Suppressor macrophage (primary cell): ENCODE measurements around the gene NUP188.
A peak's percentile ranks its signal among the peaks of the same experiment; 100 is the strongest.

Experiments used
- DNase-seq, 4 experiments: peaks; one replicate each; pipeline ENCODE4 v3.0.0-alpha.2; 2020 to 2022
- total RNA-seq, 17 experiments: gene quantifications; one replicate each; lab custom pipeline; 2026; ENCODE audit warnings: mixed read lengths in 6 of 17, inconsistent platforms in 3 of 17; lab: John Stamatoyannopoulos, UW

NUP188 gene, protein sequence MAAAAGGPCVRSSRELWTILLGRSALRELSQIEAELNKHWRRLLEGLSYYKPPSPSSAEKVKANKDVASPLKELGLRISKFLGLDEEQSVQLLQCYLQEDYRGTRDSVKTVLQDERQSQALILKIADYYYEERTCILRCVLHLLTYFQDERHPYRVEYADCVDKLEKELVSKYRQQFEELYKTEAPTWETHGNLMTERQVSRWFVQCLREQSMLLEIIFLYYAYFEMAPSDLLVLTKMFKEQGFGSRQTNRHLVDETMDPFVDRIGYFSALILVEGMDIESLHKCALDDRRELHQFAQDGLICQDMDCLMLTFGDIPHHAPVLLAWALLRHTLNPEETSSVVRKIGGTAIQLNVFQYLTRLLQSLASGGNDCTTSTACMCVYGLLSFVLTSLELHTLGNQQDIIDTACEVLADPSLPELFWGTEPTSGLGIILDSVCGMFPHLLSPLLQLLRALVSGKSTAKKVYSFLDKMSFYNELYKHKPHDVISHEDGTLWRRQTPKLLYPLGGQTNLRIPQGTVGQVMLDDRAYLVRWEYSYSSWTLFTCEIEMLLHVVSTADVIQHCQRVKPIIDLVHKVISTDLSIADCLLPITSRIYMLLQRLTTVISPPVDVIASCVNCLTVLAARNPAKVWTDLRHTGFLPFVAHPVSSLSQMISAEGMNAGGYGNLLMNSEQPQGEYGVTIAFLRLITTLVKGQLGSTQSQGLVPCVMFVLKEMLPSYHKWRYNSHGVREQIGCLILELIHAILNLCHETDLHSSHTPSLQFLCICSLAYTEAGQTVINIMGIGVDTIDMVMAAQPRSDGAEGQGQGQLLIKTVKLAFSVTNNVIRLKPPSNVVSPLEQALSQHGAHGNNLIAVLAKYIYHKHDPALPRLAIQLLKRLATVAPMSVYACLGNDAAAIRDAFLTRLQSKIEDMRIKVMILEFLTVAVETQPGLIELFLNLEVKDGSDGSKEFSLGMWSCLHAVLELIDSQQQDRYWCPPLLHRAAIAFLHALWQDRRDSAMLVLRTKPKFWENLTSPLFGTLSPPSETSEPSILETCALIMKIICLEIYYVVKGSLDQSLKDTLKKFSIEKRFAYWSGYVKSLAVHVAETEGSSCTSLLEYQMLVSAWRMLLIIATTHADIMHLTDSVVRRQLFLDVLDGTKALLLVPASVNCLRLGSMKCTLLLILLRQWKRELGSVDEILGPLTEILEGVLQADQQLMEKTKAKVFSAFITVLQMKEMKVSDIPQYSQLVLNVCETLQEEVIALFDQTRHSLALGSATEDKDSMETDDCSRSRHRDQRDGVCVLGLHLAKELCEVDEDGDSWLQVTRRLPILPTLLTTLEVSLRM (N-terminal part only)
- total RNA-seq = 94.3 to 192 (median 123) reads per million in 17 experiments

DNA sequence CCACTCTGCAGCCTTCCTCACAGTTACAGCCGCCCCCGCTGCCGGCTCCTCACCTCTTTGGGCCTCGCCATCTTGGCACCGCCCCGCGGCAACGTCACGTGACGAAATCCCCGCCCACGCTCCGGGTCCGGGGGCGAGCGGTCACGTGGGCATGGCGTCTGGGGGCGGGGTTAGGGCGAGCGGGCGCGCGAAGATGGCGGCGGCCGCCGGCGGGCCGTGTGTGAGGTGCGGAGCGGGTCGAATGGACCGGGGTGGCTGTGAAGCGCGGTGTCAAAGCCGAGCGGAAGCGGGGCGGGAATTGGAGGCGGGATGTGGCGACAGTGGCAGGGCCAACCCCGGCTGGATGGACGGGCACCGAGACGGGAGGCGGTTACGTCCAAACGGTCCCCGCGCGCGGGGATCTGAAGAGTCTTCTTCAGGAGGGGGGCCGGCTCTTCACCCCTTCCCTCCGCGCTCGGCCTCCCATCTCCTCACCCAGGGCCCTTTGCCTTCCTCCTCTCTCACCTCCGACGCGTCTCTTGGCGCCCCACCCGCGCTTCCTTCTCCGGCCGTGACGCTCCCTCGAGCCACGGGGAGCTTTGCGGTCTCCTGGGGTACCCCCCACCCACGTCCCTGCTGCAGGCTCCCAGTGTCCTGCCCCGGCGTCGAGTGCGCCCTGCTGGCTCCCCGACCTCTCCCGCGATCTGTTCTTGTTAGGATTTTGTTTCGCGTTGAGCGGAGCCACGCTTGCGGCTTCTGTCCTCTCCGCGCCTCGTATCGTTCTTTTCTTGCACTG lies at the start of gene NUP188, which contains the start of gene DOLK:
NUP188 (plus strand) TSS at position 173 of the 775 bp plus-strand sequence; CDS start at position 194, 21 bp downstream.
DOLK (minus strand) TSS at position 77 of the 775 bp plus-strand sequence. CDS start 300 bp downstream, outside the sequence.
- peak; percentile 98 to 100 (median 99) for DNase-seq

DNA sequence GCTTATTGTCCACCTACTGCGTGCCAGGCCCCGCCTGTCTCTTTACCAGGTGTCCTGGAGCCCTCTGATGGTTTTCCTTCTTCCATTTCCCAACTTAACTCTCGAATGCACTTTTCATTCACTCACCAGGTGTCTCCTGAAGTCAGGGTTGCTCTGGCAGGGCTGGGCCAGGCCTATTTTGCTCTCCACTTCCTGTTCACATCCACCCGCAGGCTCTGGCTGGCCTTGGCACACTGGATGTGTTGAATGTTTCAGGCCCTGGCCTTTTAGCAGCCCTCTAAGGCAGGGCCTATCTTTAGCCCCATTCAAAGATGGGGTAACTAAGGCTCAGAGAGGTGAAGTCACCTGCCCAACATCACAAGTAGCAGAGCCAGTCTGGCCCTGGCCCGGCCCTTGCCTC lies 49.1 kb upstream of the NUP188 start:
- no peak for DNase-seq

GRCh38 chr9:128898845-128899565 lies 48.5 kb upstream of the NUP188 start:
- no peak for DNase-seq

DNA sequence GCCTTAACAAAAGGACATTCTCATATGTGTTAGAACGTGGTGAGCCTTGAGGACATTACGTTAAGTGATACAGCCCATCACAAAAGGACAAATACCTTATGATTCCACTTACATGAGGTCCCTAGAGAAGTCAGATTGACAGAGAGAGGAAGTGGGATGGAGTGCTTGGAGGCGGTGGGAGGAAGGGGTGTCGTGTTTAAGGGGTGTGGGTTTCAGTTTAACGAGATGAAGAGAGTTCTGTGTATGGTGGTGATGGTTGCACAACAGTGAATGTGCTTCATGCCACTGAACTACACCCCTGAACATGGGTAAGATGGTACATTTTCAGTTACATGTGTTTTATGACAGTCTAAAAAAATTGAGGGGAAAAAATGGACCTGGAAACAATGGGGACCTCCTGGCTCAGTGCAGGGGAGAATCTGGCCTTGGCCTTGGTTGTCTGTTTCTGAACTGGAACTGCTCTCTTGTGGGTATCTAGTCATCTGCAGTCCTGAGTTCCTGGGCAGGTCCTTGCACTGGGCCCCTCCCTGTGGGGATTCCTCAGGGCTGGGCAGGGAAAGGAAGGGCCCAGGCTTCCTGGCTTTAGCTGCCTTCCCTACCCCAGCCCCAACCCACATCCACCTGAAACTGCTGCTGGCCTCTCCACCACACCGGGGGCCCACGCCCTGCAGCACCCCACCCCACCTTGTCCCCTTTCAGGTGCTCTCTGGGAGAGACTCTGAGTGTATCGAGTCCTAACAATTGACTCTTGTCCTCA lies 47.8 kb upstream of the NUP188 start:
- peak in 3 of 4 experiments; percentile 45 to 48 (median 47) for DNase-seq

GRCh38 chr9:128901379-128901778 lies 46.1 kb upstream of the NUP188 start:
- DNase-seq = no peak

DNA sequence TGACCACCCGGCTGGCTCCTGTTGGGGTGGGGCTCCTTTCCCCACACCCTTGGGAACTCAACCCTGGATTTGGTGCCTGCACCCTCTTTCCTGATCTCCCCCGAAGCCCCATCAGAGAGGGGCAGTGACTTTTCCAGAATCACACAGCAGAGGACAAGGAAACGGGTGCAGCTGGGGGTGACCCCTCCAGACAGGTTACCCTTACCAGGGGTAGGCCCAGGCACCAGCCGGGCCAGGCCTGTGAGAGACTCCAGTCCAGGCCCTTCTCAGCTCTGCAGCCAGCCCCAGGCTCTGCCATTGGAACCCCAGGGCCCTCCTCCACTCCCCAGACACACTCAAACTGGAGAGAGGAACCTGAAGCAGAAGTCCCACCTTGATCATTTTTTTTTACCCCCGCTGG lies 45.7 kb upstream of the NUP188 start:
- DNase-seq = no peak

GRCh38 chr9:128902351-128903078 lies 45.0 kb upstream of the NUP188 start:
- DNase-seq = peak in 3 of 4 experiments; percentile 21 to 48 (median 34)

DNA sequence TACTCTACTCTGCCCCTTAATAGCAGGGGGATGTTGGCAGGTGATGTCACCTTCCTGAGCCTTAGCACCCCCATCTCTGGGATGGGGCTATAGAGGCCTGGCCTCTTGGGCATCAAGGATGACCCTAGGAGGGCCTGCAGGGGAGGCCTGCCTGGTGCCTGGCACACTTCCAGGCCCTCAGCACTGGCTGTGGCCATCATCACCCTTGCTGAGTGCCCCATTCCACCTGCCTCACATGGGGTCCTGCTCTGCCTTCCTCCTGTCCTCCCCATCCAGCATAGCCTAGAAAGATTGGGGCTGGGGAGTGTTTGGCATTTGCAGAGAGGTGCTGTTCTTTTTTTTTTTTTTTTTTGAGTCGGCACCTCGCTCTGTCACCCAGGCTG lies 44.4 kb upstream of the NUP188 start:
- DNase-seq = no peak

GRCh38 chr9:128903871-128904620 lies 43.5 kb upstream of the NUP188 start:
- DNase-seq = peak; percentile 19 to 65 (median 38)

DNA sequence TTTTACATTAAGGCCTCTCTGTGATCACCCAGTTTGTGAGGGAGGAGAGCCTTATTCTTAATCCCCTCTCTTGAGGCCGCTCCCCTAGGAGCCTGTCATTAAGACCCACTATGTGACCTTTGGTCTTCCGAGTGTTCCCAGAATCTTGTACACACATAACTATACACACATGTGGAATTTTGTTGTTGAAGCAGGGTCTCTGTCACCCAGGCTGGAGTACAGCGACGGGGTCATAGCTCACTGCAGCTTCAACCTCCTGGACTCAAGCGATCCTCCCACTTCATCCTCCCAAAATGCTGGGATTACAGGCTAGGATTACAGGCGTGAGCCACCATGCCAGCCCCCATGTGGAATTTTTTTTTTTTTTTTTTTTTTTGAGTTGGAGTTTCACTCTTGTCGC lies 41.5 kb upstream of the NUP188 start:
- DNase-seq = no peak

DNA sequence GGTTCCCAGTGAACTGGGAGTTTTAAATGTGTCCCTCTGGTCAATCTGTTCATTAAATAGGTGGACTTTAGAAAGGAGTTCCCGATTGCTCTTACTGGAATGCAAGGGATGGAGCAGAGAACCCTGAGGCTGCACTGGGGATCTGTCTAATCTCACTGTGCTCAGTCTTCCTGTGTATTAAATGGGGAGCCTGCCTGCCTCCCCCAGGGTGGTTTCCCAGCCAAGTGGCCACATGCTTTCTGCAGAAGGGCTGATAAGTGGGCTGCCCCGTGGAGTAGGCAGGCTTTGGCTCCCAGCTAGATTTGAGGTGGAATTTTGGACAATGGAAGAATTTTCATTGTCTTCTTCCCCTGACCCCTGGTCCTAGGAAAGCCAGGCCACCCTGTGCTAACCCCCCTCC lies 40.8 kb upstream of the NUP188 start:
- DNase-seq = no peak

DNA sequence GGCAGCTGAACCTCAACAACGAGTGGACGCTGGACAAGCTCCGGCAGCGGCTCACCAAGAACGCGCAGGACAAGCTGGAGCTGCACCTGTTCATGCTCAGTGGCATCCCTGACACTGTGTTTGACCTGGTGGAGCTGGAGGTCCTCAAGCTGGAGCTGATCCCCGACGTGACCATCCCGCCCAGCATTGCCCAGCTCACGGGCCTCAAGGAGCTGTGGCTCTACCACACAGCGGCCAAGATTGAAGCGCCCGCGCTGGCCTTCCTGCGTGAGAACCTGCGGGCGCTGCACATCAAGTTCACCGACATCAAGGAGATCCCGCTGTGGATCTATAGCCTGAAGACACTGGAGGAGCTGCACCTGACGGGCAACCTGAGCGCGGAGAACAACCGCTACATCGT lies 39.1 kb upstream of the NUP188 start:
- DNase-seq = no peak

- no peak for DNase-seq
Observed at GRCh38 chr9:128909859-128910258, 37.6 kb upstream of the NUP188 start.

GRCh38 chr9:128910906-128911305 lies 36.6 kb upstream of the NUP188 start:
- no peak for DNase-seq

- DNase-seq = peak in 3 of 4 experiments; percentile 14 to 35 (median 16)
Observed at GRCh38 chr9:128911529-128912035, 35.9 kb upstream of the NUP188 start.

GRCh38 chr9:128912270-128912853 lies 35.1 kb upstream of the NUP188 start:
- peak; percentile 30 to 73 (median 68) for DNase-seq

DNA sequence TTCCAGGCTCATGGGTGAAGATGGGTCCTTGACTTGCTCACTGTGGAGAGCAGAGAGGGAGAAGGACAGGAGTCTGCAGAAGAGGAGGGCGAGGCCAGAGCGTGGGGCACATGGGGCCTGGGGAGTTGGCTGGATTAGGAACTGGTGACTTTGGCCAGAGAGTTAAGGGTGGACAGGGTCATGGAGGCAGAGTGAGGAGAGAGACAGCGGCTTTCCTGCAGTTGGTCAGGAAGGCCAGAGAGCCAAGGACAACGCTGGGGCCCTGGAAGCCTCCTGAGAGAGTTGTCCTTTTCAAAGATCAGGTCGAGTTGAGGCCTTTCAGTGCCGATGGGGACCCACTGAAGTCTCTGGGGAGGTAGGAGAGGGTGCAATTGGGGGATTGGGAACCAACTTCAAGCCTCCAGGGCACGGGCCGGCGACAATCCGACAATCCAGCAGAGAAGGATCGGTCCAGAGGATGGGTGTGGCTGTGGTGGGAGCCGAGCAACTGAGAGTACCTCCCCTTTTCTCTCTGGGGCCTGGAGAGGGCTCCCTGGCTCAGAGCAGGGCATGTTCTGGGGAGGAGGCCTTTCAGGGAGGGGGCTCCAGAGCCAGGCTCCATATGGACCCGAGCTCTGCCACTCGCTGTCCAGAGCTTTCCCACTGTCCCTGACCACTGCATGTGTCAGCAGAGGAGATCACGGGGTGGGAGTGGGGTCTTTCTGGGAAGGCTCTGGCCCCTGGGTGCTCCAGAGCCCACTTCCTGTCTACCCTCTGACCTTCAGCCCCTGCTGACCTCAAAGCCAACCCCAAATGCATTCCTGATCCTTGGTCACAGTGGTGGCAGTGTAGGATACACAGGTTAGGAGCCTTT lies 34.2 kb upstream of the NUP188 start:
- no peak for DNase-seq
